Stimulated activated naive B cell treated with anti-CD40 and anti-IgM and Interleukin-4, amounts not matched to agents 10 μg/mL and 1 μg/mL and 100 μg/mL, for 72 hours (primary cell): Measurements from ENCODE around the gene PTGER4.
A peak's percentile ranks its signal among the peaks of the same experiment; 100 is the strongest.
"Not testable (repeated sequence)": the region's sequence is repeated elsewhere in the genome, so short reads cannot be mapped to it uniquely, and the experiment has no call there.

Experiments
- ATAC-seq, 2 donors: fragments of 150-1000 bp; cut with Tn5 transposase; replicated peaks; 2 replicates each; pipeline ENCODE4 v1.10.0; 2021; ENCODE audit warnings: moderate library complexity in 1 of 2
- DNase-seq: peaks from one replicate; pipeline ENCODE4 v3.0.0; 2021
- H3K27ac Mint-ChIP-seq: one replicate; pipeline ENCODE4 v1.8.0; 2022; ENCODE audit warnings: mild to moderate bottlenecking, mixed read lengths
- H3K27me3 Mint-ChIP-seq, 2 donors: one replicate each; pipeline ENCODE4 v1.8.0; 2022; ENCODE audit warnings: mixed read lengths in 2 of 2
- H3K36me3 Mint-ChIP-seq, 2 donors: one replicate each; pipeline ENCODE4 v1.8.0; 2022; ENCODE audit warnings: mixed read lengths in 2 of 2, mild to moderate bottlenecking in 1 of 2
- H3K4me1 Mint-ChIP-seq, 2 donors: one replicate each; pipeline ENCODE4 v1.8.0; 2022; ENCODE audit warnings: mixed read lengths in 2 of 2, mild to moderate bottlenecking in 1 of 2
- H3K4me3 Mint-ChIP-seq, 2 donors: one replicate each; pipeline ENCODE4 v1.8.0; 2022; ENCODE audit warnings: mild to moderate bottlenecking in 2 of 2, mixed read lengths in 2 of 2, moderate library complexity in 1 of 2
- H3K9me3 Mint-ChIP-seq, 2 donors: one replicate each; pipeline ENCODE4 v1.8.0; 2022; ENCODE audit warnings: mixed read lengths in 2 of 2, mild to moderate bottlenecking in 1 of 2

PTGER4 gene

GRCh38 chr5:40679913-40680681, at the start of gene PTGER4:
PTGER4 (plus strand) TSS chr5:40679915; CDS start chr5:40680994, 1,079 bp downstream.
- DNase-seq (no peak), ATAC-seq (peak; percentile 19 to 26)
- Mint-ChIP-seq H3K27me3 (no peaks in the 10 kb centered on the region), H3K4me3 (peak within 1 kb of the TSS; percentile 97 to 98), H3K36me3 (peaks cover 38 to 50% of the 10 kb centered on the region in 2 donors), H3K9me3 (no peaks in the 10 kb centered on the region), H3K4me1 (peaks cover 18 to 64% of the 10 kb centered on the region in 2 donors), H3K27ac (peak within 1 kb of the TSS; percentile 97)

- H3K4me1 Mint-ChIP-seq: peaks cover 11 to 19% of the 10 kb centered on the region in 2 donors
- no peaks in the 10 kb centered on the region for H3K36me3 Mint-ChIP-seq
- DNase-seq (no peak), ATAC-seq (peak; percentile 27 to 39)
- H3K4me3 Mint-ChIP-seq: no peak overlapping the region
- no peaks in the 10 kb centered on the region for H3K27me3 Mint-ChIP-seq
- H3K27ac Mint-ChIP-seq: no peak overlapping the region
- peaks cover 0 to under 1% of the 10 kb centered on the region in 2 donors for H3K9me3 Mint-ChIP-seq
Measured at GRCh38 chr5:40630126-40630525, 49.6 kb upstream of the PTGER4 start.

GRCh38 chr5:40631236-40631635, 48.5 kb upstream of the PTGER4 start:
- ATAC-seq (no peak), DNase-seq (no peak)
- Mint-ChIP-seq H3K4me3 (no peak overlapping the region), H3K4me1 (peaks cover 11 to 19% of the 10 kb centered on the region in 2 donors), H3K36me3 (peaks cover 0 to 2% of the 10 kb centered on the region in 2 donors), H3K9me3 (peaks cover 5 to 8% of the 10 kb centered on the region in 2 donors), H3K27me3 (no peaks in the 10 kb centered on the region), H3K27ac (no peak overlapping the region)

- Mint-ChIP-seq H3K9me3 (peaks cover 16 to 20% of the 10 kb centered on the region in 2 donors), H3K27me3 (no peaks in the 10 kb centered on the region), H3K27ac (no peak overlapping the region), H3K36me3 (peaks cover 12 to 15% of the 10 kb centered on the region in 2 donors), H3K4me3 (no peak overlapping the region), H3K4me1 (peaks cover 5 to 8% of the 10 kb centered on the region in 2 donors)
- ATAC-seq (no peak), DNase-seq (no peak)
Measured at GRCh38 chr5:40634154-40634553, 45.6 kb upstream of the PTGER4 start.

- no peak for DNase-seq
- Mint-ChIP-seq H3K4me3 (no peak overlapping the region), H3K27ac (no peak overlapping the region), H3K4me1 (peaks cover 5 to 8% of the 10 kb centered on the region in 2 donors), H3K27me3 (no peaks in the 10 kb centered on the region), H3K36me3 (peaks cover 12 to 15% of the 10 kb centered on the region in 2 donors), H3K9me3 (peaks cover 16 to 20% of the 10 kb centered on the region in 2 donors)
- ATAC-seq: no peak
Measured at GRCh38 chr5:40634593-40634992, 45.1 kb upstream of the PTGER4 start.

GRCh38 chr5:40639531-40639930, 40.2 kb upstream of the PTGER4 start:
- ATAC-seq, H3K4me3 Mint-ChIP-seq, H3K27me3 Mint-ChIP-seq, H3K27ac Mint-ChIP-seq, DNase-seq, H3K4me1 Mint-ChIP-seq: not testable (repeated sequence)
- Mint-ChIP-seq H3K9me3 (peaks cover 16 to 25% of the 10 kb centered on the region in 2 donors), H3K36me3 (peaks cover 15 to 18% of the 10 kb centered on the region in 2 donors)

GRCh38 chr5:40646266-40646665, 33.4 kb upstream of the PTGER4 start:
- Mint-ChIP-seq H3K4me3 (no peak overlapping the region), H3K27me3 (no peaks in the 10 kb centered on the region), H3K4me1 (peaks cover 5 to 11% of the 10 kb centered on the region in 2 donors), H3K9me3 (peaks cover 0 to 7% of the 10 kb centered on the region in 2 donors), H3K27ac (no peak overlapping the region), H3K36me3 (peaks cover 0 to 4% of the 10 kb centered on the region in 2 donors)
- no peak for DNase-seq
- ATAC-seq: no peak

- Mint-ChIP-seq H3K4me1 (peaks cover 15 to 24% of the 10 kb centered on the region in 2 donors), H3K27ac (no peak overlapping the region), H3K9me3 (peaks cover 0 to 7% of the 10 kb centered on the region in 2 donors), H3K27me3 (no peaks in the 10 kb centered on the region), H3K36me3 (peaks cover 0 to 4% of the 10 kb centered on the region in 2 donors), H3K4me3 (no peak overlapping the region)
- ATAC-seq (no peak), DNase-seq (no peak)
Measured at GRCh38 chr5:40648150-40648549, 31.6 kb upstream of the PTGER4 start.

GRCh38 chr5:40649463-40650030, 30.2 kb upstream of the PTGER4 start:
- no peaks in the 10 kb centered on the region for H3K27me3 Mint-ChIP-seq
- ATAC-seq (peak; percentile 38 to 47), DNase-seq (no peak)
- no peak overlapping the region for H3K4me3 Mint-ChIP-seq
- no peak overlapping the region for H3K27ac Mint-ChIP-seq
- no peaks in the 10 kb centered on the region for H3K36me3 Mint-ChIP-seq
- peaks cover 0 to 2% of the 10 kb centered on the region in 2 donors for H3K9me3 Mint-ChIP-seq
- peaks cover 23 to 38% of the 10 kb centered on the region in 2 donors for H3K4me1 Mint-ChIP-seq

- H3K27me3 Mint-ChIP-seq: no peaks in the 10 kb centered on the region
- H3K4me1 Mint-ChIP-seq: peaks cover 26 to 47% of the 10 kb centered on the region in 2 donors
- DNase-seq (no peak), ATAC-seq (no peak)
- no peak overlapping the region for H3K27ac Mint-ChIP-seq
- H3K4me3 Mint-ChIP-seq: no peak overlapping the region
- no peaks in the 10 kb centered on the region for H3K9me3 Mint-ChIP-seq
- H3K36me3 Mint-ChIP-seq: no peaks in the 10 kb centered on the region
Measured at GRCh38 chr5:40651201-40651600, 28.5 kb upstream of the PTGER4 start.

- ATAC-seq (peak; percentile 28 to 40), DNase-seq (no peak)
- Mint-ChIP-seq H3K36me3 (no peaks in the 10 kb centered on the region), H3K27me3 (no peaks in the 10 kb centered on the region), H3K4me3 (peak overlapping the region; percentile 71 to 74), H3K27ac (peak overlapping the region; percentile 91), H3K4me1 (peaks cover 26 to 47% of the 10 kb centered on the region in 2 donors), H3K9me3 (no peaks in the 10 kb centered on the region)
Measured at GRCh38 chr5:40652441-40653220, 27.1 kb upstream of the PTGER4 start.

- peaks cover 26 to 47% of the 10 kb centered on the region in 2 donors for H3K4me1 Mint-ChIP-seq
- no peaks in the 10 kb centered on the region for H3K27me3 Mint-ChIP-seq
- ATAC-seq (peak; percentile 76 to 78), DNase-seq (no peak)
- H3K9me3 Mint-ChIP-seq: no peaks in the 10 kb centered on the region
- no peaks in the 10 kb centered on the region for H3K36me3 Mint-ChIP-seq
- peak overlapping the region; percentile 71 to 74 for H3K4me3 Mint-ChIP-seq
- H3K27ac Mint-ChIP-seq: peak overlapping the region; percentile 91
Measured at GRCh38 chr5:40653221-40654022, 26.3 kb upstream of the PTGER4 start.

- Mint-ChIP-seq H3K4me1 (peaks cover 26 to 46% of the 10 kb centered on the region in 2 donors), H3K27me3 (no peaks in the 10 kb centered on the region), H3K36me3 (no peaks in the 10 kb centered on the region), H3K4me3 (peak overlapping the region in 1 of 2 donors; percentile 3), H3K27ac (no peak overlapping the region), H3K9me3 (no peaks in the 10 kb centered on the region)
- DNase-seq (no peak), ATAC-seq (no peak)
Measured at GRCh38 chr5:40654377-40654991, 25.2 kb upstream of the PTGER4 start.
